Measurements from ENCODE around the gene PCGF5.
"Not testable (repeated sequence)": the region's sequence is repeated elsewhere in the genome, so short reads cannot be mapped to it uniquely, and the experiment has no call there.

The PCGF5 gene

DNA sequence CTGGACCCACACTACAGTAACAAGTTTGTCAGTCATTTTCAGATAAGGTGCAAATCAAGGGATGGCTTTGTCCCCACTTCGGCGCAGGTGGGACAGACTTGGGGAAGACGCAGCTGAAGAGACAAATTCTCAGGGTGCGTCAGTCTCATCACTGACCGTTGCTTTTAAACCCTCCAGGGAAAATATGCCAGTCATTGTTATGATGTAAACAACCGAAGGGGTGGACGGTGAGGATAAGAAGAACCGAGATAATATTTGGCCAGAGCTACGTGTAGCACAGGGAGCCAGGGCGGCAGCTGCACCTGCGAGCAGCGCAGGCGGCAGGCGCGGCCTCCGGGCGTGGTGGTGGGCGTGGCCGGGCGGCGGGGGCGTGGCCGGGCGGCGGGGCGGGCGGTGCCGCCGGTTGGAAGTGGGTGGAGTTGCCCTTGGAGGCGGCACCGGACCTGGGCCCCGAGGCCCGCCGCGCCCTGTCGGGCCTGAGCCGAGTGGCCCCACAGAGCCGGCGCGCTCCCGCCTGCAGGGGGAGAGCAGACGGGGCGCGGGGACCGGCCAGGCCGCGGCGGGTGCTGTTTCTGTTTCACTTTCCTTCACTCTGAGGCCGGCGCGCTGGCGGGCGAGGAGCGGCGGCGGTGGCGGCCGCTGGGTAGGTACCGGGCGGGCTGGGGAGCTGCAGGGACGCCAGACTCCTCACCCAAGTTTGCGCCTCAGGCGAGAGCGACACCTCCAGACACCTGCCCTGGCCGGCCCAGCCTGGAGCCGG is at the start of gene PCGF5:
Gene PCGF5 (plus strand): TSS at position 470 of the 760 bp plus-strand sequence. CDS start 2,209 bp downstream, outside the sequence.
- DNase-seq, result peak; percentile 60

DNA sequence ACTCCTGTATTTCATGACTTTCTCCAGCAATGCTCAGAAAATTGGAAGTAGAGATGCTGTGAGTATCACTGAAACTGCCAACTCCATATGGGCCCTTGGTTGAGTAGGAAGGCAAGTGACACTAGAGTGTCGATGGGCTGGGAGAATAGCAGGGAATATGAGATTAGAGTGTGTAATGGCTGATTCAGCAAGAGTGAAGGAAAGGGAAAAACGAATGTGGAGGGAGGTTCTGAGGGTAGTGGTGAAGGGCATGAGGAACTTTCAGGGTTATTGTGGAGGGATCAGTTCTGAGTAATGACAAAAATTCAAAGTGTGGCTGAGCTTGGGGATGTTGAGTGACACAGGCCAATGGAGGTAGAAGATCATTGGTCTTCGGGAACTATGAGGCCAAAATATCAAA is 49.0 kb upstream of the PCGF5 start:
- DNase-seq, result no peak

DNA sequence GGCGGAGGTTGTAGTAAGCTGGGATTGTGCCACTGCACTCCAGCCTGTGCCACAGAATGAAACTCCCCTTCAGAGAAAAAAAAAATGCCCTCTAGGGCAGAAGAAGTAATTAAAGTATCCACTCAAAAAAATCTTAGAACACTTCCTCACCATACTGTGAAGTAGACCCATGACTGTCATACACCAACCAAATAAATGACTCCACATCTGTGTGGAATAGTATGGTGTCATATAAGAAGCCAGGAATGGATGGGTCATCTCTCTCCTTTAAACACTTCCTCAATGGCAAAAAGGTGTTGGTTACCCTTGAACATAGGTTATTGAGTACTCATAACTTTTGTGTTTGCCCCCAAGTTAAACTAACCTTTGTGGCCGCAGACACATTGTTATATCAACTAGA is 48.1 kb upstream of the PCGF5 start:
- no peak for DNase-seq

DNA sequence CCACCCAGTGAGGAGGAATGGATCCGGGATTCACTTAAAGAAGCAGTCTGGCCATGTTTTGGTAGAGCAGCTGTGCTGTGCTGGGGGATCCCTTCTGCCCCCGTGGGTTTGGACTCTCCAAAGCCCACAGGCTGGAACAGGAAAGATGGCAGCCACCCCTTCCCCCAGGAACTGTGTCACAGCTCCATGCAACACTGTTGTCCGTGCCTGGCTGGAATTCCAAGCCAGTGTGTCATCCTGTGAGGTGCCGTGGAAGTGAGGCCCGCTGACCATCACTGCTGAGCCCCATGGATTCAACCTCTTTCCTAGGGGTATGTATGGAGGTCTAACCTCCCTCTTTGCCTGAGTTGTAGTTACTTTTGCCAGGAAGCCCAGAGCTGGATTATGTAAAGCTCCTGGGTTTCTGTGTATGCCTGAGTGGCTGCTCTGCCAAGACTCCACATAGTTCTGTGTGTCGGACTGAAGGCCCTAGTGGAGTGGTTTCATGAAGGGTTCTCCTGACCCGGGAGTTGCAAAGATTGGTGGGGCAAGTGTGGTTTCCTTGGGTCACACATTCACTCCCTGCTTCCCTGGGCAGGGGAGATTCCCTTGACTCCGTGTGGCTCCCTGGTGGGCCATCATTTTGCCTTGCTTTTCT is 35.1 kb upstream of the PCGF5 start:
- DNase-seq, result peak; percentile 48

DNA sequence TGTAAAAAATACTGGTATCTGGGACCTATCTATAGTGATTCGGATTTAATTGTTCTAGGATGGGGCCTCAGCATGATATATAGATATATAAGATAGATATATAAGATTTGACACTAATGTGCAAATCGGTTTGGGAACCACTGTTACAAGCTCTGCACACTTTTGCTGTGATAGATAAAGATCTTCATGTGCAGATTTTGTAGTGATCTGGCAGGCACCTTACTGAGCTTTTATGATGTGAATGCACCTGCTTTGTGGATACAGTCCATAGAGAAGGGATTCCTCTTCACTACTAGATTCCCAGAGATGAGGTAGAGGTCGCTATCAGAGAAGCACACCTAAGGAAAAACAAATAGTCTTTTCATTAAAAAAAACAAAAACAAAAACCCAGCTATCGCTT is 33.3 kb upstream of the PCGF5 start:
- DNase-seq, result no peak

DNA sequence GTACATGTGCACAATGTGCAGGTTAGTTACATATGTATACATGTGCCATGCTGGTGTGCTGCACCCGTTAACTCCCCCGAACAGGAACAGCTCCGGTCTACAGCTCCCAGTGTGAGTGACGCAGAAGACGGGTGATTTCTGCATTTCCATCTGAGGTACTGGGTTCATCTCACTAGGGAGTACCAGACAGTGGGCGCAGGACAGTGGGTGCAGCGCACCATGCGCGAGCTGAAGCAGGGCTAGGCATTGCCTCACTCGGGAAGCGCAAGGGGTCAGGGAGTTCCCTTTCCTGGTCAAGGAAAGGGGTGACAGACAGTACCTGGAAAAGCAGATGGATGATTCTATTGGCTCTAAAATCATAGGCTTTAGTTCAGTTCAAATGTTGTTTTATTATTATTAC is 32.5 kb upstream of the PCGF5 start:
- not testable (repeated sequence) for DNase-seq

DNA sequence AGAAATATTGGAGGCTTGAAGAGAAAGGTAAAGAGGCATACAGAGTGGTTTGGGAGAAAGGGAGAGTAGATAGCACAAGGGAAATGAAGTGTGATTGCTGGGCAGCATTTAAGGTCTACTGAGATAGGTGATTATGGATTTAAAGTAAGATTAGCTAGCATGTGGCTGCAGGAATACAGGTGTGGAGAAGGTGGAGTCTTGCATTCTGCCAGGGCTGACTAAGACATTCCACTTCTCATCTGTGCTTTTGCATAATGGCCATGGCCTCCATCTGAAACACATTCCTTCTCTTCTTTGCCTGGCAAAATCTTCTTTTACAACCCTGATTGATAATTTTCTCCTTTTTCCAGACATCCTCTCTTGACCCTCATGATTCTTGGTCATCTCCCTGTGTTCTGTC is 31.6 kb upstream of the PCGF5 start:
- DNase-seq, result no peak

DNA sequence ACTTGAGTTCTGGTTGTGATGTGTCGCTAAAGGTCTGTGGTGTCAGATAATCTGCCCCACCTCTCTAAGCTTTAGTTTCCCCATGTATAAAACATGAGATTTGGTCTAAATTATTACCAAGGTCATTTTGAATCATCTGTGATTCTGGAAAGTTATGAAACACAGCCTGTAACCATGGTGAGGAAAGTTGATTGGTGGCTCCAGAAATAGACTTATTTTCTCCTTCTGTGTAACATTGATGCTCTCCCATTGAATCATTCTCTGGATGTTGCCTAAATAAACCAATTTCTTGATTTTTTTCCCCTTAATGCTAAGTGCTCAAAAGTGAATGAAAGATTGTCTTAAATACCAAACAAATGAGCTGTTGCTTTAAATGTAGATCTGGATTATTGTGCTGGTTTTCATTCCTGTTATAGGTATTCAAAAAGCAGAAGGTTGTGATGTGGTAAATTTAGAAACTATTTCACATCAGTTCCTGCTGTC is 30.0 kb upstream of the PCGF5 start:
- peak; percentile 26 for DNase-seq

DNA sequence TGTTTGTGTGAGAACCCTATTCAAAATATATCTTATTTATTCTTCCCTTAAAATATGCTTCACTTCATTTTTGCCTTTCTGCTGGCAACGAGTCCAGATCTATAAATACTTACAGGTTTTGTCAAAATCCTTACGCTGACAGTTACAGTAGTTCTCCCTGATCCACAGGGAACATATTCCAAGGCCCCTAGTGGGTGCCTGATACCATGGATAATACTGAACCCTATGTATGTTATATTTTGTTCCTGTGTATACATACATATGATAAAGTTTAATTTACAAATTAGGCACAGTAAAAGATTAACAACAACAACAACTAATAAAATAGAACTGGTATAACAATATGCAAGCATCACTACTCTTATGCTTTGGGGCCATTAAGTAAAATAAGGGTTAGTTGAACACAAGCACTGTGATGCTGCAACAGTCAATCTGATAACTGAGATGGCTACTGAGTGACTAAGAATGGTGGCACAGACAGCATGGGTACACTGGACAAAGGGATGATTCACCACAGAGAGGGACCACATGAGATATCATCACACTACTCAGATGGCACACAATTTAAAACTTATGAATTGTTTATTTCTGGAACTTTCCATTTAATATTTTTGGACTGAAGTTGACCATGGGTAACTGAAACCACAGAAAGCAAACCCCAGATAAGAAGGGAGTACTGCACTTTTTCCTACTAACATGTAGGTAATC is 29.4 kb upstream of the PCGF5 start:
- no peak for DNase-seq

DNA sequence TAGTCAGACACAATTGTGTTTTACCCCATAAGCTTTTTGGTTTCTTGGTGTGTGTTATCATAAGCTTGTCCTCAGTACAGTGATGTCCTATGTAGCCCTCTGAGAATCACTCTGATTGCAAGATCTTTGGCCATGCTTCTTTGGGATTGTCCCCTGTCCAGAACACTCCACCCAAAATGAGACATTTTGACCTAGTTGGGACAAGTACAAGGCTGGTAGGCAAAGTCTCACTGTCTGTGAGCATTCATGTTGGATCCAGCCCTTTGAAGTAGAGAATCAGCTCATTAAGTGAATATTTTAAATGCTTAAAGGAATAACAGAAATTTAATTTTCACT is 28.9 kb upstream of the PCGF5 start:
- no peak for DNase-seq

DNA sequence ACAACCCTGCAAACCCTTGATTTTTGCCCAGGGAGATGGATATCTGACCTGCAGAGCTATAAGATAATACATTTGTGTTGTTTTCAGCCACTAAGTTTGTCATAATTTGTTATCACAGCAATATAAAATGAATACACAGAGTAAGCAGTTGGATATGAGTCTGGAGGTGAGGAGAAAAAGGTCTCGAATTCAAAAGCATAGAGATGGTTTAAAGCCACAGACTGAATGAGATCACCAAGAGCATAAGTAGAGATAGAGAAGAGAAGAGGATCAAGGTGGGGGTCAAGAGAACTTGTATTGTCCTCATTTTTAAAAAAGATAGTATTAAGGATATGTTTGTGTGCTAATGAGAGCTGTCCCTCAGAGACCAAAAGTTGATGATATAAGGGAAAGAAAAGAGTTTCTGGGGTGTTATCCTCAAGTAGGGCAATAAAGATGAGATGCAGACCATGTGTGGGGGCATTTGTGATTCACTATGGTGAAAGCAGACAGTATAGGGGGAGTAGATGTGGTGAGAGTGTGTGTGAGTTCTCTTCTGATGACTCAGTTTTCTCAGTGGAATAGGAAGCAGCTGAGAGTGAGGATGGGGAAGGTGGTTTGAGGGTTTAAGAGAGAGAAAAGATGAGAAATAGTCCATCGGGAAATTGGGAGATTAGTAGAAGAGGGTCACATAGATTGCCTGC is 25.8 kb upstream of the PCGF5 start:
- DNase-seq, result no peak

DNA sequence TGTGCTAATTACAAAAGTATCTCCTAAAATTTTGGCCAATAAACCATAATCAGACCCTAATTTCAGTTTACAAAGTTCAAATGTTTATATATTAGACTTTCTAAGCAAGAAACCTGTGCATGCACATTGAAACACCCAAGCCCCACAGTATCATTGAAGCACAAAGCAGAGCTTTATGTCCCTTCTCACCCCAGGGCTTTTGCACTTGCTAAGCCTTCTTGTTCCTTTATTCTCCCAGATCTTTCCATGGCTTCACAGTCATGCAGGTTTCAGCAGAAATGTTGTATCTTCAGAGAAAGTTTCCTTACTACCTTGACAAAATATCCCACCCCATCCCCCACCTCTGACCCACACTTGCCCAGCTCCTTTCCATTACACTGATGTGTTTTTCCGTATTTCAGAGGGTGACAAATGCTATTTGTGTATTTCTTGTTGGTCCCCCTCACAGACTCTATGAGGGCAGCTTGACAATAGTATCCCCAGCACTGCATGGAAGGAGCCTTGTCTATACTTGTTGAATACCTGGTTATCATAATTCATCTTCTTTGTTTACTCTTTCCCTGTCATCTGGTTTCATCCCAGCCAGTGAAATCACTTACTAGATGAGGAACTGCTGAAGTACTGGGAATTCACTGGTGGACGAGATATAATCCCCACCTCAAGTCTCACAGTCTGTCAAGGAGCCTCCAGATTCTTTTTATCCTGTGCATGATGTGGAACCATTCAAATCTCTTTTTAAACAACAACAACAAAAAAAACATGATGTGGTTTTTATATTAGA is 24.0 kb upstream of the PCGF5 start:
- DNase-seq, result no peak

DNA sequence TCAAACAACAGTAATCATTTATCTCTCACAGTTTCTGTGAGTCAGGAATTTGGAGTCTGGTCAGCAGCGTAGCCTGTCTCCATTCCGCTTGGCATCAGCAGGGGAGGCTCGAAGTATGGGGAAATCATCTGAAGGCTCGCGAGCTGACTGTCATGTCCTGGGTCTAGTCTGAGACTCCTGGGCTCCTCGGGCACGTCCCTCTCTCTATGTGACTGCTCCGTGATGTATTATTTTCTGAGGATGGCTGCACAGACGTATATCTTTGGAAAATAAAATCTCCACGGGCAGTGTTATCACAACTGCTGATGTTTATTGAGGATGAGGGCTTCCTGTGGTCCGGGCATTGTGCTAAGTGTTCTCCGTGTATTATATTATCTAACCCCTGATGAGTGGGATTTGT is 23.3 kb upstream of the PCGF5 start:
- DNase-seq, result no peak

DNA sequence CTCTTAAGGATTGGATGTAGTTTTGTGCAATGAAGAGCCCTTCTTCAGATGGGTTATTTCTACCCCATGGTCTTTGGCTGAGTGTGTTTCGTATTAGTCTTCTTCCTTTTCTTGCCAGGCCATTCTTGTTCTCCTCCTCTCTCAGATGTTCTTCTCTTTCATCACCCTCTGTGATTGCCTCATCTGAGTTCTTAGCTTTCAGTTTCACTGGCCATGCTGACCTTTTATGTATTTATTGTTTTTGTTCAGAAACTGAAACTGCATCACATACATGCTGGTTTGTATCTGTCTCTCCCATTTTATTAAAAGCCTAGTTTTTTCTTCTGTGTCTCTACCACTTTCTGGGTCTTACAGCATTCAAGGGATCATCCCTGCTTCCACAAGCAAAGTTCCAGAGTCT is 21.7 kb upstream of the PCGF5 start:
- peak; percentile 42 for DNase-seq

DNA sequence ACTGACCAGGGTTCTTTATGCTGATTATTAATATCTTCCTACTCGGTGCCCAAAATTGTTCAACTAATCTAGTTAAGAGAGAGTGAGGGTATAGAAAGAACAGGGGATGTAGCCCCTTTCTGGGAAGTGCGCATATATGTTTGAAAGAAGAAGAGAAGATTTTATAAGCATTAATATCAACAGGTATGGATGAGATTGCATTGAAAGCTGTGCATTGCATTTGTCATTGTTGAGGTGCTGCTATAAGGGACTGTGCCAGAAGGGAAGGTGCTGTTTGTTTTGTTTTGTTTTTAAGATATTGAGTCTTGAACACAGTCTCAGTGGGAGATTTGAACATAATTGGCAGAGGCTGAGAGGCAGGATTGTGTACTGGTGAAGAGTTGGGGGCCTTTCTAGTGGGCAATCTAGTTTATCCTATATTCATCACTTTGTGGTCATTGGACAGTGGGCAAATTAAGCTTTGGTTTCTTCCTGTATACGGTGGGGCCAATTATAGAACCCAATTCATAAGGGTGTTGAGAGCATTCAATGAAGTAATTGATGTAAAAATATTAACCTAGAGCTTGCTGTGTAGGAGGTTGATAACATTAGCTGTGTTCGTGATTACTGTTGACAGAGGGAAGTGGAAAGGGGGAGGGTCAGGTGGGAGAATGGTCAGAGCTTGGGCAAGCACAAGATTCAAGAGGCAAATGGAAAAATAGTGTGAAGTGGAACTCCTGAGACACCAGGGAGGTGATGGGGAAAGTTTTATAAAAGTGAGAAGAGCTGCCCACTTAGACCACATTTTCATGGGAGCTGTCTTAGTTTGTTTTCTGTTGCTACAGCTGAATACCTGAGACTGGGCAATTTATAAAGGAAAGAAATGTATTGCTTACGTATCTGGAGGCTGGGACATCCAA is 19.9 kb upstream of the PCGF5 start:
- no peak for DNase-seq

DNA sequence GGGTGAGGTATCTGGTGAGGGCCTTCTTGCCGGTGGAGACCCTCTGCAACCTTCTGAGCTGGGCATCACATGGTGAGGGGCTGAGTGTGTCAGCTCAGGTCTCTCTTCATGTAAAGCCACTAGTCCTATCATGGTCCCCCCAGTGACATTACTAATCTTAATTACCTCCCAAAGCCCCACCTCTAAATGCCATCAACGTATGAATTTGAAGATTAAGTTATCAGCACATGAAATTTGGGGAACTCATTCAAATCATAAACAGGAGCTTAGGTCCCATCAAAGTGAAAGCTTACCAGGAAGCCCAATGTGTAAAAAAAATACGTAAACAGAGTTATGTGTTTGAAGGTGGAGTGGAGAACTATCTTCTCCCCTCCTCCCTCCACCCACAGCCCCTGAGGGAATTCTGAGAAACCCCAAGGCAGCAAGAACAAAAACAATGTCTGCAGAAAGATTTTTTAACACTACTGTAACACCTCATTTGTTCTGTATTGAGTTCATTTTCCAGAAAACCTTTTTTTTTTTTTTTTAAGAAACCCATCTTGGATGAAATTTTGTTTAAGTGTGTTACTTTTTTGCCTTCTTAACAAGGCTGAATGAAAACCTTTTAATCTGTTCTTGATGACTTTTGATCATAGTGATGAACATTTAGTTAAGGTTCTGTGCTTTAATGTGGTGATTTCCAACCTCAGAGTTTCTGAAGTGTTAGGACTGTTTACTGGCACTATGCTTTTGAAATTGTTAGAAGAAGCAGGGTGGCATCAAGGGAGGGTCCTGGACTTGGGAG is 19.1 kb upstream of the PCGF5 start:
- no peak for DNase-seq

DNA sequence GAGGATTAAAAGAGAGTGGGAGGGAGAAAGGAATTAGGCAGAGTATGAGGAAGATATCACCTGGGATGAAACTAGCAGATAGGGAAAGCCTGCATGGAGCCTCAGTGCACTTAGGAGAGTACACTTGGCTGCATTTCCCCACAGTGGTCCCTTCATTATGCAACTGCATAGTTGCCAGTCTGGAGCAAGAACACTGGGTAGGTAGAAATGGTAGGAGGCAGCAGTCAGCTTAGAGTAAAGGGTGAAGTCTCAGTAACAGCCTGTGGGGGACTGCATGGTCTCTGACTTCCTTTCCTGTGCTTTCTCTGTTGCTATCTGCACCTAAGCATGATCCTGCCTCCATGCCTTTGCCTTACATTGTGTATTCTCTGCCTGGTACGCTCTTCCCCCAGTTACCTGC is 14.0 kb upstream of the PCGF5 start:
- no peak for DNase-seq

DNA sequence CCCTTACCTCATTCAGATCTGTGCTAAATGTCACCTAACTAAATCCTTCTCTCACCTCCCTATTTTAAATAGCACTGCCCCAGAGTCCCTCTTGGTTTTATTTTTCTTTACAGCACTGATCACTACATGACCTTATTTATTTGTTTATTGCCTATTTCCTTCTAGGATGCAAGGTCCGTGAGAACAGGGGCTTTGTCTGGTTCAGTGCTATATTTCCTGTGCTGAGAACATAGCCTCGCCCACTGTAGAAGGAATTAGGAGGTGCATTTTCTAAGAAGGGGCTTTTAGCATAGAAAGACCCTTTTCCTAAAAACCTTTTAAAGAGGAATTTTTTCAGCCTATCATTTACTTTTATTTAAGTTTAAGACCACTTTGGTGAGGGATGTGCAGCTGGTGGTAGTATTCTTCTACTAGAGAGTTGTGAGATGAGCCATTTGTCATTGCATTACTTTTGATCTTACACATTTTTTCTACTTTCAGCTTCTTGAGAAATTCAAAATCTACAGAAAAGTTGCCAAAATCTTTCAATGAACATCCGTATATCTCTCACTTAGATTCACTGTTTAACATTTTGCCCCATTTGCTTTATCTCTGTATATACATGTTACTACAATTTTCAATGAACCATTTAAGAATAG is 13.5 kb upstream of the PCGF5 start:
- DNase-seq, result no peak

DNA sequence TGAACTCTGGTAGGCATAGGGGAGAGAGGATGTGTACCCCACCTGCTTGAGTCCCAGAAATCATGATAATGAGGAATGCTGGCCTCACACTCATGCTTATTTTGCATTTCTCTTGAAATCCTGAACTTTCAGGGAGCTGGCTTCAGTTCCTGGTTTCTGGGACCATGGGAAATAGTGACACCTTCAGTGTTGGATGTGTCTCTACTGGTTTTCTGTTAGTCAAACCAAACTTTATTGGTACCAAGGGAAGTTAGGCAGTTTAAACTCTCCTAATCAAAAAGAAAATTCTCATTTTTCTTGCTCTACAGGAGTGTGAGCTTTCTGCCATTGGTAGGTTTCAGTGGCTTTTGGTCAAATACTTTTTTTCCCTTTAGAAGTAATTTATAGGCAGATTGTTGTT is 11.8 kb upstream of the PCGF5 start:
- DNase-seq, result no peak

DNA sequence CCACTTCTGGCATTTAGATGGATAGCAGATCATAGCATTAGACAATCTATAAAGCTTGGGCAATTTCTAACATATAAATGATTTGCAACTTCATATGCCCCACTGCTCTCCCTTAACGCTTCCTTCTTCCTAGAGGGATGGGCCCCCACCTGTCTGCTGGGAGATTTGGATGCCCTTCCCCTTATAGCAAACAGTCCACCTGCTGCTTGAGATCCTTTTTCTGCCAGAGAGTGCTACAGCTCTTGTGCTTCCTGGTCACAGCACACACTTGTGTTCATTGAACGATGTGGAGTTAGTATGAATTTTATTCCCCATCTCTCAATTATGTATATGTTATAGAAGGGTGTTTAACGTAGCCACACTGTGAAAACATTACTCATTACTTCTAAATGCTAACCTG is 10.4 kb upstream of the PCGF5 start:
- no peak for DNase-seq
